Neural cell (in vitro differentiated cells): ENCODE data around the gene PKN2. TPM values are rescaled to one million over a fixed set of nuclear protein-coding genes. Genes with fewer than 3 reads are reported as not detected.

Experiments
- H2AFZ ChIP-seq: fragments of 200-600, 300-800 bp; sonication (generic), shearing (Covaris generic); 2 replicates; pipeline ENCODE4 v1.6.0; 2014; ENCODE audit warnings: low read depth, mild to moderate bottlenecking, antibody characterized with exemption, low read length, moderate library complexity
- H3F3A ChIP-seq: fragments of 200-600 bp; shearing (Covaris generic); 2 replicates; pipeline ENCODE4 v1.6.1; 2016; ENCODE audit warnings: mild to moderate bottlenecking, moderate library complexity, mixed read lengths, antibody characterized with exemption, low read length; ENCODE audit not compliant: insufficient read depth, poor library complexity, severe bottlenecking
- H3K27ac ChIP-seq: fragments of 200-600, 300-800 bp; sonication (generic), shearing (Covaris generic); 2 replicates; pipeline ENCODE4 v1.5.1; 2014; ENCODE audit warnings: mild to moderate bottlenecking, low read length, moderate library complexity
- H3K27me3 ChIP-seq: fragments of 300-800, 200-600 bp; sonication (generic), shearing (Covaris generic); 2 replicates; pipeline ENCODE4 v1.6.0; 2014; ENCODE audit warnings: mild to moderate bottlenecking, low read depth, low read length, moderate library complexity; ENCODE audit not compliant: insufficient read depth
- H3K36me3 ChIP-seq: fragments of 300-800, 200-600 bp; sonication (generic), shearing (Covaris generic); 2 replicates; pipeline ENCODE4 v1.5.1; 2014; ENCODE audit warnings: mild to moderate bottlenecking, antibody characterized with exemption, low read length, moderate library complexity; ENCODE audit not compliant: insufficient read depth
- H3K4me2 ChIP-seq: fragments of 300-800, 200-600 bp; sonication (generic), shearing (Covaris generic); 2 replicates; pipeline ENCODE4 v1.6.0; 2014; ENCODE audit warnings: mild to moderate bottlenecking, low read length
- H3K4me3 ChIP-seq: fragments of 300-800, 200-600 bp; sonication (generic), shearing (Covaris generic); 2 replicates; pipeline ENCODE4 v1.5.1; 2014; ENCODE audit warnings: mild to moderate bottlenecking, low read length, moderate library complexity
- H3K79me2 ChIP-seq: fragments of 200-600 bp; shearing (Covaris generic); replicated peaks from 2 replicates; pipeline ENCODE4 v1.6.0; 2014; ENCODE audit warnings: mild to moderate bottlenecking, low read length, moderate library complexity; ENCODE audit not compliant: insufficient read depth
- H3K9ac ChIP-seq: fragments of 300-800, 200-600 bp; sonication (generic), shearing (Covaris generic); 2 replicates; pipeline ENCODE4 v1.6.1; 2016; ENCODE audit warnings: mild to moderate bottlenecking, low read length, mixed read lengths
- H3K9me2 ChIP-seq: fragments of 200-600 bp; shearing (Covaris generic); 2 replicates; pipeline ENCODE4 v1.6.1; 2016; ENCODE audit warnings: mild to moderate bottlenecking, low read length, mixed read lengths; ENCODE audit not compliant: insufficient read depth
- H3K9me3 ChIP-seq: fragments of 200-600, 300-800 bp; sonication (generic), shearing (Covaris generic); 2 replicates; pipeline ENCODE4 v1.6.1; 2016; ENCODE audit warnings: mild to moderate bottlenecking, mixed run types, low read length, moderate library complexity, mixed read lengths
- H4K20me1 ChIP-seq: fragments of 200-600 bp; shearing (Covaris generic); 2 replicates; pipeline ENCODE4 v1.6.1; 2016; ENCODE audit warnings: mild to moderate bottlenecking, mixed run types; ENCODE audit not compliant: insufficient read depth
- EP300 ChIP-seq: fragments of 450-650 bp; conservative IDR thresholded peaks from 2 replicates; pipeline ENCODE4 v1.6.1; 2014; ENCODE audit warnings: antibody characterized with exemption, mild to moderate bottlenecking, moderate library complexity; ENCODE audit not compliant: poor library complexity, severe bottlenecking
- EZH2 ChIP-seq: fragments of 200-600, 300-800 bp; shearing (Covaris generic), sonication (generic); IDR thresholded peaks from 2 replicates; pipeline ENCODE4 v1.6.1; 2014; ENCODE audit warnings: antibody characterized with exemption, low read length, borderline replicate concordance, mild to moderate bottlenecking; ENCODE audit not compliant: insufficient read depth, poor library complexity, severe bottlenecking
- MXI1 ChIP-seq: fragments of 450-650 bp; conservative IDR thresholded peaks from 2 replicates; pipeline ENCODE4 v1.6.1; 2014; ENCODE audit warnings: antibody characterized with exemption, mild to moderate bottlenecking; ENCODE audit not compliant: poor library complexity, severe bottlenecking
- POLR2AphosphoS5 ChIP-seq: IDR thresholded peaks from 2 replicates; pipeline ENCODE4 v1.6.1; 2012
- RAD21 ChIP-seq: fragments of 450-650 bp; conservative IDR thresholded peaks from 2 replicates; pipeline ENCODE4 v1.6.1; 2014; ENCODE audit warnings: antibody characterized with exemption, mild to moderate bottlenecking, moderate library complexity
- SMC3 ChIP-seq: fragments of 450-650 bp; conservative IDR thresholded peaks from 2 replicates; pipeline ENCODE4 v1.6.1; 2014; ENCODE audit warnings: antibody characterized with exemption, mild to moderate bottlenecking, moderate library complexity; ENCODE audit not compliant: poor library complexity
- TAF1 ChIP-seq: IDR thresholded peaks from 2 replicates; pipeline ENCODE4 v1.6.1; 2012; ENCODE audit warnings: low read depth
- polyA plus RNA-seq: library from polyadenylated mRNA; depleted of rRNA; stranded (reverse); fragments of >200 nt; gene quantifications from 2 replicates; pipeline ENCODE4 v1.2.3, GENCODE V29; 2014
- TF ChIP-seq, protein P1 (sequence below): IDR thresholded peaks from 2 replicates; pipeline ENCODE4 v1.6.1; 2012; ENCODE audit warnings: borderline replicate concordance
- TF ChIP-seq, protein P2 (sequence below): fragments of 450-650 bp; IDR thresholded peaks from 2 replicates; pipeline ENCODE4 v1.5.1; 2014; ENCODE audit warnings: antibody characterized with exemption, mild to moderate bottlenecking, moderate library complexity; ENCODE audit not compliant: poor library complexity, severe bottlenecking

Gene PKN2
- polyA plus RNA-seq, 1 donor from 2014 or later = 38.4 TPM

DNA sequence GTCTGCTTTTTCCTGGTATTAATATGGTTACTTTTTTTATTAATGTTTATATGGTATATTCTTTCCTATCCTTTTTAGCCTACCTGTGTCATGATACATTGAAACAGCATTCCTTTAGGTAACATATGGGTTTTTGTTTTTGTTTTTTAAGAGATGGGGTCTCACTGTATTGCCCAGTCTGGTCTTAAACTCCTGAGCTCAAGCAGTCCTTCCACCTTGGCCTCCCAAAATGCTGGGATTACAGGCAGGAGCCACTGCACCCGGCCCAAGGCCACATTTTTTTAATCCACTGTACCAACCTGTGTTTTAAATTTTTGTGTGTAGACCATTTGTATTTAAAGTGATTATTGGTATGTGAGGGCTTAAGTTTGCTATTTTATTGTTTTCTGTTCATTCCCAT is 43.1 kb downstream of the PKN2 start:
- H3K79me2 ChIP-seq = peaks cover 46% of the 10 kb centered on the region
- H3K4me3 ChIP-seq = no peak overlapping the region
- H3K9ac ChIP-seq = no peak overlapping the region
- H3K27me3 ChIP-seq = no peaks in the 10 kb centered on the region
- no peaks in the 10 kb centered on the region for H3F3A ChIP-seq
- no peaks in the 10 kb centered on the region for H3K9me3 ChIP-seq
- no peak overlapping the region for H2AFZ ChIP-seq
- TF ChIP-seq, protein P1, sequence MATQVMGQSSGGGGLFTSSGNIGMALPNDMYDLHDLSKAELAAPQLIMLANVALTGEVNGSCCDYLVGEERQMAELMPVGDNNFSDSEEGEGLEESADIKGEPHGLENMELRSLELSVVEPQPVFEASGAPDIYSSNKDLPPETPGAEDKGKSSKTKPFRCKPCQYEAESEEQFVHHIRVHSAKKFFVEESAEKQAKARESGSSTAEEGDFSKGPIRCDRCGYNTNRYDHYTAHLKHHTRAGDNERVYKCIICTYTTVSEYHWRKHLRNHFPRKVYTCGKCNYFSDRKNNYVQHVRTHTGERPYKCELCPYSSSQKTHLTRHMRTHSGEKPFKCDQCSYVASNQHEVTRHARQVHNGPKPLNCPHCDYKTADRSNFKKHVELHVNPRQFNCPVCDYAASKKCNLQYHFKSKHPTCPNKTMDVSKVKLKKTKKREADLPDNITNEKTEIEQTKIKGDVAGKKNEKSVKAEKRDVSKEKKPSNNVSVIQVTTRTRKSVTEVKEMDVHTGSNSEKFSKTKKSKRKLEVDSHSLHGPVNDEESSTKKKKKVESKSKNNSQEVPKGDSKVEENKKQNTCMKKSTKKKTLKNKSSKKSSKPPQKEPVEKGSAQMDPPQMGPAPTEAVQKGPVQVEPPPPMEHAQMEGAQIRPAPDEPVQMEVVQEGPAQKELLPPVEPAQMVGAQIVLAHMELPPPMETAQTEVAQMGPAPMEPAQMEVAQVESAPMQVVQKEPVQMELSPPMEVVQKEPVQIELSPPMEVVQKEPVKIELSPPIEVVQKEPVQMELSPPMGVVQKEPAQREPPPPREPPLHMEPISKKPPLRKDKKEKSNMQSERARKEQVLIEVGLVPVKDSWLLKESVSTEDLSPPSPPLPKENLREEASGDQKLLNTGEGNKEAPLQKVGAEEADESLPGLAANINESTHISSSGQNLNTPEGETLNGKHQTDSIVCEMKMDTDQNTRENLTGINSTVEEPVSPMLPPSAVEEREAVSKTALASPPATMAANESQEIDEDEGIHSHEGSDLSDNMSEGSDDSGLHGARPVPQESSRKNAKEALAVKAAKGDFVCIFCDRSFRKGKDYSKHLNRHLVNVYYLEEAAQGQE = no peak
- TF ChIP-seq RAD21 = no peak
- TF ChIP-seq SMC3 = no peak
- TF ChIP-seq, protein P2, sequence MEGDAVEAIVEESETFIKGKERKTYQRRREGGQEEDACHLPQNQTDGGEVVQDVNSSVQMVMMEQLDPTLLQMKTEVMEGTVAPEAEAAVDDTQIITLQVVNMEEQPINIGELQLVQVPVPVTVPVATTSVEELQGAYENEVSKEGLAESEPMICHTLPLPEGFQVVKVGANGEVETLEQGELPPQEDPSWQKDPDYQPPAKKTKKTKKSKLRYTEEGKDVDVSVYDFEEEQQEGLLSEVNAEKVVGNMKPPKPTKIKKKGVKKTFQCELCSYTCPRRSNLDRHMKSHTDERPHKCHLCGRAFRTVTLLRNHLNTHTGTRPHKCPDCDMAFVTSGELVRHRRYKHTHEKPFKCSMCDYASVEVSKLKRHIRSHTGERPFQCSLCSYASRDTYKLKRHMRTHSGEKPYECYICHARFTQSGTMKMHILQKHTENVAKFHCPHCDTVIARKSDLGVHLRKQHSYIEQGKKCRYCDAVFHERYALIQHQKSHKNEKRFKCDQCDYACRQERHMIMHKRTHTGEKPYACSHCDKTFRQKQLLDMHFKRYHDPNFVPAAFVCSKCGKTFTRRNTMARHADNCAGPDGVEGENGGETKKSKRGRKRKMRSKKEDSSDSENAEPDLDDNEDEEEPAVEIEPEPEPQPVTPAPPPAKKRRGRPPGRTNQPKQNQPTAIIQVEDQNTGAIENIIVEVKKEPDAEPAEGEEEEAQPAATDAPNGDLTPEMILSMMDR = no peak
- no peak for TF ChIP-seq MXI1
- TF ChIP-seq EP300 = no peak
- no peak for TF ChIP-seq POLR2AphosphoS5
- no peak for TF ChIP-seq TAF1
- no peak for TF ChIP-seq EZH2
- H3K9me2 ChIP-seq = no peaks in the 10 kb centered on the region
- no peak overlapping the region for H3K4me2 ChIP-seq
- H4K20me1 ChIP-seq = no peaks in the 10 kb centered on the region
- H3K36me3 ChIP-seq = peaks cover 6% of the 10 kb centered on the region
- no peak overlapping the region for H3K27ac ChIP-seq

DNA sequence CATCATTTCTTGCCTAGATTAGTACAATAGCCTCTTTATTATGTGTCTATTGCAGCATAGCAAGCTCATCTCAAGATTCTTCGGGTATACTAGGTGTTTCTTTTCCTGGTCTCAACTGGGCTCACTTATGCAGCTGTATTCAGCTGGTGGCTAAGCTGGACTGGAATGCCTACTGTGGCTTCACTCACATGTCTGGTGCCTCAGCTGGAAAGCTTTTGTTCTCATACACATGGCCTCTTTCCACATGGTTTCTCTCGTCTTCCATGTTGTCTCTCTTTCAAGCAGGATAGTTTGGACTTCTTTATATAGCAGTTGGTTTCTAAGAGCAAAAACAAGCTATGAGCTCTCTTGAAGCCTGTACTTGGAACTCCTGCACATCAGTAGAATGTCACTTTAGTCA is 45.2 kb downstream of the PKN2 start:
- Histone ChIP-seq H3K36me3 (peaks cover 6% of the 10 kb centered on the region), H3K9me2 (no peaks in the 10 kb centered on the region), H3K9me3 (no peaks in the 10 kb centered on the region), H3K79me2 (peaks cover 58% of the 10 kb centered on the region), H3K27ac (no peak overlapping the region), H2AFZ (no peak overlapping the region), H3K4me3 (no peak overlapping the region), H3K4me2 (no peak overlapping the region), H3K9ac (no peak overlapping the region), H3F3A (no peaks in the 10 kb centered on the region), H4K20me1 (no peaks in the 10 kb centered on the region), H3K27me3 (no peaks in the 10 kb centered on the region)
- no peak for TF ChIP-seq RAD21
- no peak for TF ChIP-seq EZH2
- TF ChIP-seq SMC3 = no peak
- TF ChIP-seq TAF1 = no peak
- TF ChIP-seq MXI1 = no peak
- TF ChIP-seq, protein P1 = no peak
- no peak for TF ChIP-seq POLR2AphosphoS5
